Measurements from ENCODE around the gene PLSCR3.

GRCh38 chr17:7425316-7425715, 31.0 kb upstream of the PLSCR3 start, which contains the start of gene SPEM2:
- TF ChIP-seq CTCF (conservative IDR thresholded peaks at IDR 0.05; ENCODE audit: low read length) (no peak), EZH2phosphoT487 (IDR thresholded peaks at IDR 0.05; ENCODE audit: borderline replicate concordance) (no peak)

Measured in Loucy (cell line).